ENCODE results near the gene ONECUT2.
A peak's percentile ranks its signal among the peaks of the same experiment; 100 is the strongest.
"Not testable (repeated sequence)": the region's sequence is repeated elsewhere in the genome, so short reads cannot be mapped to it uniquely, and the experiment has no call there.

The ONECUT2 gene

DNA sequence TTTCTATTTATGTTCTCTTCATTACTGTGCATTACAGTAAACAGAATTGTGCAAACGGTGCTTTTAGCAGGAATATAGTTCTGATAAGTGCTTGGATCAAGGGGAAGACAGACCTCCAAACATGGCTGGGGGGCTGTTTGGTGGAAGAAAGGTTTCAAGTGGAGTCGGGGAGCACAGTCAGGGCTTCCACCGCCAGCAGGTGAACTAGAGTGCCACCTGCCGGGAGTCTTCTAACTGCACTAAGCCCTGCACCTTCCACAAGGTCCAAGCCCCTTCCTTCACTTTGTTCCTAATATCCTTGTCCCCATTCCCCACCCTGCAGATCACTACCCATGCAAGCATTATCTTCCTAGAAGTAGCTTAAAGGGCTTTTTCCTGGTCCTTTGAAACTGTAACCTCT is 11.1 kb downstream of the ONECUT2 start:
- DNase-seq (ENCODE audit: low spot score) = peak; percentile 79

DNA sequence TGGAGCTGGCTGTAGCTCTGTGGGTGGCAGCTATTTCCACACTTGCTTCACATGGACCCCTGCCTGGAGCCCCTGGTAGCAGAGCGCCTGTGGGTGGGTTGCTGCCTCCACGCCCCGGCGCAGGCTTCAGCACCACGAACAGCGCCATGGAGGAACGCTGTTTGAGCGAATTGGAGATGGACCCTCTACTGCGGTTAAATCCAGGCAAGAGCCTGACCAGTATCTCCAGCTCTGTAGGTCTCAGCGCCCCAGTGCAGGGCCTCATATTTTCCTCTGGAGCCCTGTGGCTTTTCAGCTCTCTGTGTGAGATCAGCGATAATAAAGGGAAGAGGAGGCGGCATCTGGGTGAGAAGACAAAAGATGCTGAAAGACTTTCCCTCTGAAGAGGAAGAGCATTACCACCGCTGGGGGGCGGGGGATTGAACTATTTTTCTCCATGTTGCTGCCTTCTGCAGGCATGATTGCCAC is 12.0 kb downstream of the ONECUT2 start:
- no peak for DNase-seq (ENCODE audit: low spot score)

DNA sequence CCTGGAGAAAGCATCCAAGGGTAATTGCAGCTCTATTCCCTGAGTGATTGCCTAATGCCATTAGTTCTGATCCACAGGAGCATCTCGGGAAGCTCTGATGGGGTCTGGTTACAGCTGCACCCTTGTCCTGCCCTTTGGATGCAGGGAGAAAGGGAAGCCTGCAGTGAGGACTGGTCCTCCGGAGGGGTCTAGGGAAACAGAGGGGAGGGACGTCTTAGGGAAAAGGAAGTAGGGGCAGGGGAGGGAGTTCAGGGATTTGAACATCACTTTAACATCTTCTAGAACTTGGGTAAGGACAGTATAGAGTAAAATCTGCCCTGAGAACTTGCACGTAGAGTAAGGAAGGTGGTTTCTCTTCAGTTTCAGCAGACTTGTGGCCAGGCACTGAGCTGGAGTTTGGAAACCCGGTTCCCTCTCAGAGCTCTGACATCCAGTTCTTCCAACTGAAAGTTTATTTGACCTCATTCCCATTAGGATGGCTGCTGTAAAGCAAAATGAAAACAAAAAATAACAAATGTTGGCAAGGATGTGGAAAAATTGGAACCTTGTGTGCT is 20.5 kb downstream of the ONECUT2 start:
- no peak for DNase-seq (ENCODE audit: low spot score)

DNA sequence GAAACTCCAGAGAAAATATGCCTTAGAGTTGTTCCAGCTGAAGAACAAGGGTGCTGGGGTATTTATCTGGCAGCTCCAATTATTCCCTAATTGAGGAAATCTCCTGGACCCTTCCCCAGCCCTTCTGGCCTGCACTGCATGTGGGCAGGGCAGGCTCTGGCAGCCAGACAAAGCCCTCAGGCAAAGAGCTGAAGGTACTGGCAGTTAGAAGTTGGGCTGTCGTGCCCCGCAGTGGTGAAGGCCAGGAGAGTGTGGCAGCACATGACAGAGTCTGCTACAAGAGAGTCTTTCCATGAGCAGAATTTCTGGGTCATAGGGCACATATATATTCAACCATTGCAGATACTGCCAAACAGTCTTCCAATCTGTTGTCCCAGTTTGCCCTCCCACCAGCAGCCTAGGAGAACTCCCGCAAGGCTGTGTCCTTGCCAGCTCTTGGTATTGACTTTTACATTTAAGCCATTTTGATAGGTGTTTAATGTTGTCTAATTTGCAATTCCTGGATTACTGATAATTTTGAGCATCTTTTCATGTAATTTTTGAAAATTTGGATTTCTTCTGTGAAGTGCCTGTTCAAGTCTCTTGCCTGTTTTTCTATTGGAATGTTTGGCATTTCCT is 26.6 kb downstream of the ONECUT2 start:
- no peak for DNase-seq (ENCODE audit: low spot score)

DNA sequence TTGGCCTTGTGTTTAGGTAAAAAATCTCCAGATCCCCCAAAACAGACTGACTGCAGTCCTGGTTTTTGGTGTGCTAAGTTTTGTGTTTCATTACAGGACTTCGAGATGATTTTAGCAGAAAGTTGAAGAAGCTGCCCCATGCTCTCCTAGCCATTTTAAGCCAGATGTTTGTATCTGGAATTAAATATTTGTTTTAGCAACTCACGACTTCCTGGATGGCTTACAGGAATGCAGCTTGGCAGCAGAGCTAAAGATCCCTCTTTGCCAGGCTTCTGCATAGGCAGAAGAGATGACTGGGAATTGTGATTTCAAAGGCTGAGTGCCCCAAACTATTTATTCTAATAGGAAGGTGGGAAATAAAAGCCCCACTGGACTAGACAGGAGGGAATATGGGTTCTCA is 31.1 kb downstream of the ONECUT2 start:
- no peak for DNase-seq (ENCODE audit: low spot score)

DNA sequence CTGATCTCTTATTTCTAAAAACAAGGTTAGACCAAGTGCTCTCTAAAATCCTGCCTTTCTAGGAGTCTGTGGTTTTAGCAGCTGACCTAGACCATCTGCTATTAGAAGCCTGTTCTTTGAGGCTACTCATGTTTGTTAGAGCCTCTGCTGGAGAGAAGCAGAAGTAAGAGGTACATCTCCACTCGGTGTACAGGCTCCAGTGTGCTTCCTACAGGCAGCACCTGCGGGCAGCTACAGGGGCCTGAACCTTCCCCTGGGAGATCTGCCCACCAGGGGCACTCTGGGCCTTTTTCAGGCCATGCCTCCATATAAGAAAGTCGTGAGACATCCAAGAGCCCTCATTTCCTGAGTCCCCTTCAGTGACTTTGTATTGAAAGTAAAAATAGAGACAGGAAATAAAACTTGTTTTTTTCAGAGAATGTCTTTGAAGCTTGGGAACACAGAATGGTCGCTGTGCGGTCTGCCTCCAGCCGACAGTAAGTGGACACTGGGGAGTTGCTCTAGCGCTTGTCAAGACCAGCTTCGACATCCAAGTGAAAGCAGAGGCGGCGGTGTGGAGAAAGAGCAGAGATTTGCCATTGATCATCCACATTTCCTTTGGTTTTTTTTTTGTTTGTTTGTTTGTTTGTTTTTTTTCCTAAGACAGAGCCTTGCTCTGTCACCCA is 31.7 kb downstream of the ONECUT2 start:
- no peak for DNase-seq (ENCODE audit: low spot score)

DNA sequence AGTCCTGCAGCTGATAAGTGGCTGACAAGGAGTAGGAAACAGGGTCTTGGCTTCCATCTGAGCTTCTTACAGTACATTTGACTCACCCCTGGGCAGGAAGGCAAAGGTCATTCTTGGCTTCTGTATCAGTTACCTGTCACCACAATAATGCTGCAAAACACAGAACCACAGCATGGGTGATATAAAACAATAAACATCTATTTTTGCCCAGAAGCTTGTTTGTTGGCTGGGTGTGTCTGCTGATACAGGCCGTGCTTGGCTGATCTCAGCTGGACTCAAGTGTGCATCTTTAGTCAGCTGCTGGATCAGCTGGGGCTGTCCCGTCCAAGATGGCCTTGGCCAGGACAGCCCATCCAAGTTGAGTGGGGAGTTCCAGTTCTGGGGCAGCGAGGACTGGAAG is 34.7 kb downstream of the ONECUT2 start:
- DNase-seq (ENCODE audit: low spot score) = no peak

DNA sequence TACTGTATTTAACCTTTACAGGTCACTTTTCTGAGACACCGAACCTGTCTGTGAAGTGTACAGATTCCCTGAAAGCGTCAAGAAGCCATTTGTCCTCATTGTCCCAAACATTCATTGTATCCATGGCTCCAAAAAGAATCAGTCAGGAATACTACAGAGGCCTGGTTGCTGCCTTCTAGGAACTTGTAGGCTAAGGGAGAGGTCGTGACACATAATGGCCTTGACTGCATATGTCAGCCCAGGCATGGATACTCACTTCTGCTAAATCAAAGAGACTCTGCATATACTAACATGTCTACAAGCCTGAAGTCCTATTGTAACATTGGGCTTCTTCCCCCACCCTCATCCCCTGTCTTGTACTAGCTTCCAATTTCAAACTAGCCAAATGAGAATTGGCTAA is 40.2 kb downstream of the ONECUT2 start:
- DNase-seq (ENCODE audit: low spot score) = no peak

DNA sequence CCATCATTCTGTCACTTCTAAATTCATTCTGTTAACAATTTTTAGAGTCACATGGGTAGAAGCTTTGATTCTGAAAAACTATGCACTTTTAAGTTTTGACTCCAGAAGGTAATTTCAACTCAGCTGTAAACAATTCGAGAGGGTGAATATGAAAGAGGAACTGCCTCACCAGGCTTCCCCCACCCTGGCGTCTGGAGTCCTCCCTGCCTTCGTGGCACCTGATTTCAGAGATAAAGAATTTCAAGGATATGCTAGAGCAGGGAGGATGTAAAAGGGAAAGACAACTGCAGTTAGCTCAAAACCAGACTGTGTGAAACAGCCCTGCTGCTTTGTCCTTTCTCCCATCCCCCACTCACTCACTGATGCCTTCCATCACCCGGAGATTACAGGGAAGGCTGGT is 40.7 kb downstream of the ONECUT2 start:
- no peak for DNase-seq (ENCODE audit: low spot score)

DNA sequence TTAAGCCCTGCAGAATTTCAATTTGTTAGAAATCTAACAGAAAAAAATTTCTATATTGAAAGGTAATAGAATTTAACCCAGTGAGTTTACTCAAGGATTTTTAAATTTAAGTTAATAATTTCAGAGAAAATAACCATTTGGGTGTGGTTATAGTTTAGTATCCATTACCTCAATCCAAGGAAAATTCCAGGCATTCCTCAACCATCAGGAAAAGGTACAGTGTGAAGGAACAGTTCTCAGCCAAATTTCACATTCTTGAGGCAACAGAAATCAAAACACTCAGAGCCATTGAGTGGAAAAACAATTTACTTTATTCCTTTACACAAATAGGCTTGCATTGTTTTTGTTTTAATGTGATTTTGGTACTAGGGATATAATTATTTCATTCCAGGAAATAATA is 45.6 kb downstream of the ONECUT2 start:
- DNase-seq (ENCODE audit: low spot score) = no peak

DNA sequence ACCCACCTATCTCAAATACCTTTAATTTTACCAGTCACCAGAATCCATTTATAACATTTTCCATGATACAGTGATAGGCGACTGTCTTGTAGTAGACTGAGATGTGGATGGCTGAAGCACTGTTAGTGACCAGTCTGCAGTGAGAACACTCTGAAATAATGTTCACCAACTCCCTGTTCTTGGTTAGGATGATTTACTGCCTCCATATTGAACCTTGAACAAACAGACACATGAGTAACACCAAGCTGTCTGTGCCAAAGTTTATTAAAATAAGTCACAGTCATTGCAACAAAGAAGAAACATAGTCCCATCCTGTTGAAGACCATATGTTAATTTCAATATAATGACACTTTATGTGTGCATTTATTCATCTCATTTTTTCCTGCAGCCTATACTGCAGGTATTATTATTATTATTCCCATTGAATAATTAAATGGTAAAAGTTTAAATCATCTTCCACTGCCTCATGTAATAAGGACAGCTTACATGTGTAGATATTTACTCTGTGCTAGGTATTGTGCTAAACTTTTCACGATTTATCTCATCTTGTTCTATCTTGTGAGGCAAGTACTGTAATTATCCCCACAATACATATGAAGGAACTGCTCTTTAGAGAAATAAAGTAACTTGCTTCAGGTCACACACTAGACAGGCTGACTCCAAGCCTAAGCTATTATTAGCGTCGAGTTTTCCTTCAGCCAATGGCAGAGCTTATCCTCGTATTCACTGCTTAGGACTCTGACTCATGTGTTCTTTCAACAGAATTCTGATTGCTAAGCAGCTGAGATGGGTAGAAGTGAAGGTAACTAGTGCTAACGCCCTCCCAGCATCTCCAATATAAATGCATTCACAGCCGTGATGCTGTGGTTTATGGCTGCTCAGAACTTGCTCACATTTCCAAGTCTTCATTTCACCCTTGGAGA is 62.5 kb downstream of the ONECUT2 start:
- DNase-seq (ENCODE audit: low spot score) = no peak

DNA sequence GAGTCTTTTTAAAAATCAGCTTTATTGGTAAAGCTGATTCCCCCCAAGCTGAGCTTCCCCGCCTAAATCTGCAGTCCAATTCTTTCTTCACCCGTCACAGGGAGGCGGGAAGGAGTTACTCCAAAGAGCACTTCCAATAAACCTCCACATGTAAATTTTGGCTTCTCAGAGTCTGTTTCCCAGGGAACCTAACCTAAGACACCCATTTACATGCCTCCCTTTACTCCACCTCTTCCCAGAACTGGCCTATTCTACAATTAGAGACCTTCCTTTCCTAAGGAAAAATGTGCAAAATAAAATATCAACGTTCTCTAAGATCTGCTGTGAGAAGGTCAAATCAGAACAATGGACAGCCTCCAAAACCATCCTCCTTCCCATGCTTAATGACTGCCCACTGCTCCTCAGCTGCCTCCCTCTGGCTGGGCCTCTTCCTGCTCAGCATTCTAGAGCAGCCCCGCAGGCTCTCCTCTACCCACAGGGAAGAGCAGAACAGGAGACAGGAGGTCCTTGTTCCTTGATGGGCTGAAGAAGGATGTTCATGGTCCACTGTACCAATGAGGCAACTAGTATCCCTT is 63.6 kb downstream of the ONECUT2 start:
- no peak for DNase-seq (ENCODE audit: low spot score)

DNA sequence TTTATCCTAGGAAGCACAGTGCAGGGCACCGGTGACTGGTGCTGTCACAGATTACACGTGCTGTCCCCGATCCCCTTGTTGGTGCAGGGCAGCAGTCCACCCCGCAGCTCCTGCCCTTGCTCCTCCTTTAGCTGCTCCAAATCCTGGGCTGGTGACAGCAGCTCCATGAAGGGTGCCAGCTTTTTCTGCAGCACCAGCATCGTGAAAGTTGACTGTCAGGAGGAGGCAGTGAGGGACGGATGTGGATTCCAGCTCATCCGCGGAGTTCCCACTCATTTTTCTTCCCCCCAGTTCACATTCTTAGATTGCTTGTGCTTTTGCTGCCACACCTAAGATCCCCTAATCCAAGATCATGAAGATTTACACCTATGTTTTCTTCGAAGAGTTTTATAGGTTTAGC is 67.5 kb downstream of the ONECUT2 start:
- DNase-seq (ENCODE audit: low spot score) = no peak

DNA sequence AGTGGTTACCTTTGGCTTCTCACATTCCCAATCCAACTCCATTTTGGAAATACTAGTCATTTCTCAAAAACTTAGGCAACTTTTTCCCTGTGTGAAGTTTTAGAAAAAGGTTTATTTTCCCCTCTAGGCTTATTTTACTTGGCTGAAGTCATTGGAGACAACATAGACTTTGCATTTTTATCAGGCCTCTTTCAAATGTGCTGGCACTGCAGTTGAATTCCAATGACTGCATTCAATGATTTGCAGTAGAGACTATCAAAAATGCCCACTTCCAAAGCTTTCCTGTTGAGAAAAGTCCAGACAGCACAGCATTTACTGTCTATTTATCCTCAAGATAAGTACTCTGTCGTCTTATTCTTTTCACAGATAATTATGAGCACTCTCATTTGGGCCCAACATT is 70.1 kb downstream of the ONECUT2 start:
- no peak for DNase-seq (ENCODE audit: low spot score)

DNA sequence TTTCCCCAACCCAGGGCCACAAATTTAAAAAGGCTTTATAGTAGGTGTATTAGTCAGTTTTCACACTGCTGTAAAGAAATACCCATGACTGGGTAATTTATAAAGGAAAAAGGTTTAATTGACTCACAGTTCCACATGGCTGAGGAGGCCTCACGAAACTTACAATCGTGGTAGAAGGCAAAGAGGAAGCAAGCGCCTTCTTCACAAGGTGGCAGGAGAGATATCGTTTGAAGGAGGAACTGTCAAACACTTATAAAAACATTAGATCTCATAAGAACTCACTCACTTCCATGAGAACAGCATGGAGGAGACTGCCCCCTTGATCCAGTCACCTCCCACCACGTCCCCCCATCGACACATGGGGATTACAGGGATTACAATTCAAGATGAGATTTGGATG is 80.9 kb downstream of the ONECUT2 start:
- no peak for DNase-seq (ENCODE audit: low spot score)

DNA sequence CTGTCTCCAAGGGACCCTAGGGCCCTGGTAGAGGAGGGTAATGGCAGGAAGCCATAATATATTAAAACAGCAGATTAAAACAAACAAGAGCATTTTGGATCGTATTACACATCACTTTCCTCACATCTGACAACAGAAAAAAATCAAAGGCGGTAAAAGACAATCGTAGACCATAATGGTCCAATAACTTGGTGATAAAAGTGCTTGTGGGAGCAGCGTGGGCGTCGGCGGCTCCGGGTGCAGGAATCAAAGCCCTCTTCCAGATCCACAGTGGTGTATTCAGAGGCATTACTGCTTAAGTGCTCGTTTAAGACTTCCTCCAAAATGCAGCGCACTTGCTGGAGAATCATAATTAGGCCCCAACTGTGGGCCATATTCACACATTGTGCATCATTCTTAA is 83.4 kb downstream of the ONECUT2 start:
- DNase-seq (ENCODE audit: low spot score) = no peak

DNA sequence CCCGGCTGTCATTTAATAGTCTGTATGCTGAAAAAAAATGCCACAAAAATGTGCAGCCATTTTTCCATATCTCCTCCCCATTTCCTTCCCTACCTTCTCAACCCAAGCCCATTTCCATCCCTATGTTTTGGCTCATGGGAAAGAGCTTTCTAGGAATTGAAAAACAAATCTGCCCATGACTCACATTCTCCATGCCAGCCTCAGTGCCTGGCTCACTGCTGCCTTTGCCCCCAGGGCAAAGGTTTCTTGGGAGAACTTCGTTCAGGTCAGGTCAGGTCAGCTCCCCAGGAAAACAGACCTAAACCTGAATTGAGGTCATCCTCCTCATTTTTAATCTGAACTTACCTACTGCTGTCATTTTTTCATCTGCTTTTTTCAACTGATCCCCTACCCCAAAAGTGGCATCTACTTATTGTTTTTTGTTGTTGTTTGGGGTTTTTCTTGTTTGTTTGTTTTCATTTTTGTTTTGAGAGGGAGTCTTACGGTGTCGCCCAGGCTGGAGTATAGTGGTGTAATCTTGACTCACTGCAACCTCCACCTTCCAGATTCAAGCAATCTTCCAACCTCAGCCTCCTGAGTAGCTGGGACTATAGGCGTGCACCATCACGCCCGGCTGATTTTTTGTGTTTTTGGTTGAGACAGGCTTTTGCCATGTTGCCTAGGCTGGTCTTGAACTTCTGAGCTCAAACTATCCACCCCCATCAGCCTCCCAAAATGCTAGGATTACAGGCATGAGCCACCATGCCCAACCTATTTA is 84.7 kb downstream of the ONECUT2 start:
- DNase-seq (ENCODE audit: low spot score) = no peak

DNA sequence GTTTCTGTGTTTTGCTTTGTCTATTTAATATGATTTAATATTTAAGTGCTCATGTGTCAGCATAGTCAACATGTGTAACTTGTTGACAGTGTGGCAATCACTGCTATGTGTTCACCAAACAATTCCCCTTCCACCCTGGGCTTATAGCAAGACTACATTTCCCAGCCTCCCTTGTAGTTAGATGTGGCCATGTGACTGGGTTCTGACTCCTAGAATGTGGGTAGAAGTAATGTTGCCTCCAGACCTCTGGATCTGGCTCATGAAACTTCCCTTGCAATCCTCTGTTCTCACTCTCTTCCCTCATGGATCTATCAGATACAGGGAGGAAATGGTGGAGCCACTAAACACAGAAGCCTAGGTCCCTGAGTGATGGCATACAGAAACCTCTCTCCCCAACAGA is 87.2 kb downstream of the ONECUT2 start:
- not testable (repeated sequence) for DNase-seq (ENCODE audit: low spot score)

DNA sequence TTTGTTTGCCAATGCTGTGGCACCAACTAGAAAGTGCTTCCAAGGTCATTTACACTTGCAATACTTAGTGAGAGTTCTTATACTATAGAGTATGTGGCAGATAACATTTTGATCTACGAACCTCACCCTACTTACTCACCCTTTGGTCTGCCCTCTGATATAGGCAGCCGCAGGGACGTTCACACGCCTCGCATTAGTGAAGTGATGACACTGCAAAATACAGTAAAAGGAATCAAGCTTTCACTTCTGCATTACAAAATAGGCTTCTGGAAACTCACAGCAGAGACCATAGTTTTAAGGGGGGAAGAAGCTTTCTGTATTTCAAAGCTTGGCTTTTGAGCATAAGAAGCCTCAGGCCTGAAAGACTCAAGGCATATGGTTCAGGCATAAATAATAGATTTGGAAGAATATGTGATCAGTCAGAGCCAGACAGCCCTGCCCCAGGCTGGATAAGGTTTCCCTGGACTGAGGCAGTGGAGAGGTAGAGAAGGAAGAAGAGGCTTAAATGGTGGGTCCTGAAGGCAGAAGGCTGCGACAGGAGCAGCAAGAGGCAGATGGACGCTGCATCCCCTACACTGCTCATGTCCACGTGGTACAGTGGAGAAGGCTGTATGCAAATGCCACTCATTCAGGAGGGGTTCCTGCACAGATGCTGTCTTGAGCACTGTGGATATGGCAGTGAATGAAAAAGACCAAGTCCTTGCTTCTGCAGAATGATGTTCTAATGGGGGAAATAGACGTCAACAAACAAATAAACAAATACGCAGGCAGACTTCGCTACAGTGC is 88.2 kb downstream of the ONECUT2 start:
- no peak for DNase-seq (ENCODE audit: low spot score)

DNA sequence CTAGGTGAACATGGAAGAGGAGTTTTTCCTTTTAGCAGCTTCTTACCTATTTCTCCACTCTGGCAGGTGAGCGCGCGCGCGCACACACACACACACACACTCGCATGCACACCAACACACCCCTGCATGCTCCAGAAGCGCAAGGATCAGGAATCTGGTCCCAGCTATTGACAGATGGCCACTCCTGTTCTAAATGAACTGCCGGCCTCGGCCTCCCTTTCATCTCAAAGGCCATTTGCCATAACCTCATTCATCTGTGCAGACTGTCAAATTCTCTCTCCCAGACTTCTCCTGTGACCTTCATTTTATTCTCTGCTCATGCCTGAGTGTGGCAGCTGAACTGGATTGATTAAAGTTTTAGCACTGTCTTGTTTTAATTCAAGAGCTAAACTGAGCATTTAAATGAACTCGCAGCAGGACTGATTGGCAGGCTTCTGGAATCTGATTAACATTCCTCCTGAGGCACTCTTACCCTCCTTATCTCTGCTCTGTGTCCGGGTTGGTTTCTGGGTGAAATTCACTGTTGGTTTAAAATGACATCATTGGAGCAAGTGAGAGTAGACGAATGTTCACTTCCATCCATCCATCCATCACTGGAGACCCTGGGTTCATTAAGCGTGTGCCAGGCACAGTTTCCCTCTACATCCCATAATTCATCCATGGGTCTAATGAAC is 92.5 kb downstream of the ONECUT2 start:
- DNase-seq (ENCODE audit: low spot score) = no peak

Data from D341Med (cell line).